HK-2 (cell line): ENCODE data around the gene GABRD.
A peak's percentile ranks its signal among the peaks of the same experiment; 100 is the strongest.

Experiments
- DNase-seq: peaks from one replicate; pipeline ENCODE4 v3.0.0-alpha.2; 2018; ENCODE audit not compliant: unreplicated experiment

The GABRD gene

GRCh38 chr1:2053784-2054376 lies 34.7 kb downstream of the GABRD start:
- no peak for DNase-seq

GRCh38 chr1:2054560-2054959 lies 35.4 kb downstream of the GABRD start:
- DNase-seq, result no peak

- no peak for DNase-seq
Measured at GRCh38 chr1:2055911-2056575, 36.9 kb downstream of the GABRD start.

- DNase-seq, result no peak
Measured at GRCh38 chr1:2056955-2057590, 37.9 kb downstream of the GABRD start.

- DNase-seq, result no peak
Measured at GRCh38 chr1:2059290-2059953, 40.3 kb downstream of the GABRD start.

- DNase-seq, result no peak
Measured at GRCh38 chr1:2060072-2060471, 40.9 kb downstream of the GABRD start.

GRCh38 chr1:2060535-2060934 lies 41.4 kb downstream of the GABRD start:
- DNase-seq, result no peak

GRCh38 chr1:2061065-2061778 lies 42.1 kb downstream of the GABRD start:
- peak; percentile 71 for DNase-seq

GRCh38 chr1:2065699-2066098 lies 46.6 kb downstream of the GABRD start:
- no peak for DNase-seq

GRCh38 chr1:2067393-2067792 lies 48.2 kb downstream of the GABRD start:
- no peak for DNase-seq

GRCh38 chr1:2067981-2068380 lies 48.8 kb downstream of the GABRD start:
- no peak for DNase-seq

GRCh38 chr1:2068951-2069350 lies 49.8 kb downstream of the GABRD start:
- no peak for DNase-seq

GRCh38 chr1:2070016-2070415 lies 50.9 kb downstream of the GABRD start:
- DNase-seq, result no peak

- DNase-seq, result no peak
Measured at GRCh38 chr1:2070800-2071530, 51.8 kb downstream of the GABRD start.

GRCh38 chr1:2072109-2072806 lies 53.1 kb downstream of the GABRD start:
- no peak for DNase-seq

- no peak for DNase-seq
Measured at GRCh38 chr1:2072891-2073290, 53.7 kb downstream of the GABRD start.

- DNase-seq, result no peak
Measured at GRCh38 chr1:2073382-2074230, 54.5 kb downstream of the GABRD start.

GRCh38 chr1:2074396-2074795 lies 55.3 kb downstream of the GABRD start:
- DNase-seq, result no peak

- no peak for DNase-seq
Measured at GRCh38 chr1:2074944-2075740, 56.0 kb downstream of the GABRD start.
